ENCODE measurements around the gene POC1B.
"Not testable (repeated sequence)": the region's sequence is repeated elsewhere in the genome, so short reads cannot be mapped to it uniquely, and the experiment has no call there.

POC1B gene

GRCh38 chr12:89461649-89462612, 63.9 kb downstream of the POC1B start:
- DNase-seq, result no peak

GRCh38 chr12:89461190-89461589, 64.7 kb downstream of the POC1B start:
- no peak for DNase-seq

DNA sequence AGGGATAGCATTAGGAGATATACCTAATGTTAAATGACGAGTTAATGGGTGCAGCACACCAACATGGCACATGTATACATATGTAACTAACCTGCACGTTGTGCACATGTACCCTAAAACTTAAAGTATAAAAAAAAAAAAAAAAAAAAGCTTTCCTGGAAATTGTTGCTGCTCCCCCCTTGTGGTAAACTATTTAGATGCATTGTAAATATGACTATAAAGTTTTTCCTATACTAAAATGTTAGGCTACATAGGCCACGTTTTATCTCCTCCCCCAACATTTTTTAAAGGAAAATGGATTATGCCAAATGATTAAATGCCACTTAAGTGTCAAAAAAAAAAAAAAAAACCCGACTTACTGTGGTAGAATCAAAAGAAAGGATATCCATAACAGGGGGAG, 66.6 kb downstream of the POC1B start:
- not testable (repeated sequence) for DNase-seq

- no peak for DNase-seq
These were observed 69.3 kb downstream of the POC1B start for GRCh38 chr12:89456565-89456964.

- no peak for DNase-seq
These were observed 71.6 kb downstream of the POC1B start for GRCh38 chr12:89454080-89454848.

- DNase-seq, result no peak
These were observed 72.5 kb downstream of the POC1B start for GRCh38 chr12:89453121-89453978.

GRCh38 chr12:89451841-89452251, 74.0 kb downstream of the POC1B start:
- no peak for DNase-seq

- no peak for DNase-seq
These were observed 74.9 kb downstream of the POC1B start for GRCh38 chr12:89450907-89451306.

DNA sequence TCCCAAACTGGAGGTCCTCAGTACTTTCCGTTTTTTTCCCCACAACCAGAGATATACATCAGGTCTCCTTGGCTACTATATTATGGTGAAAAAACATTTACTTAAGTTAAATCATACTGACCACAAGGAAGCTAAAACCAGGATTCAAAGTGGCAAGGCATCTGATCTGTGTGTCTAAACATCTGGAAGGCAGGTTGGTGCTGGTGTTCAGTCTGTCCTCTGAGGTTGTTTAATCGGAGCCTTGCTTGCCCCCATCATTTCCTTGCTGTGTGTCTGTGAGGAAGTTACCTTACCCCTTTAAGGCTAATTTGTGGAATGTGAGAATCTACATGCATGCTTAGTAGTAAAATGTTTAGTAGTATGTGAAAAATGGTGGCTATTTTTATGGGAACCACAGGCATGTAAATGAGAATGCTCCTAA, 76.9 kb downstream of the POC1B start:
- DNase-seq, result no peak

GRCh38 chr12:89448526-89448925, 77.3 kb downstream of the POC1B start:
- no peak for DNase-seq

- DNase-seq, result no peak
These were observed 85.9 kb downstream of the POC1B start for GRCh38 chr12:89439941-89440340.

- DNase-seq, result no peak
These were observed 88.6 kb downstream of the POC1B start for GRCh38 chr12:89437231-89437630.

DNA sequence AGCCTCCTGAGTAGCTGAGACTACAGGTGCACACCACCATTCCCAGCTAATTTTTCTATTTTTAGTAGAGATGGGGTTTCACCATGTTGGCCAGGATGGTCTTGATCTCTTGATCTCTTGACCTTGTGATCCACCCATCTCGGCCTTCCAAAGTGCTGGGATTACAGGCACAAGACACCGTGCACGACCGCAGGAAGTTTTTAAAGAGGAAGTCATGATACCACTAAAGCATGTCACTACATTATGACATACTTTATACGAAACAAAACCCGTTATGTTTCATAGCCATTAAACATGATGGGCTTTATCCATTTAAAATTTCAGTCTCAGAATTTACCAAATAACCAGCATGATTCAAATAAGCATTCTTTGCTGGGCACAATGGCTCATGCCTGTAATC, 89.8 kb downstream of the POC1B start:
- no peak for DNase-seq

GRCh38 chr12:89433634-89434033, 92.2 kb downstream of the POC1B start:
- DNase-seq, result no peak

DNA sequence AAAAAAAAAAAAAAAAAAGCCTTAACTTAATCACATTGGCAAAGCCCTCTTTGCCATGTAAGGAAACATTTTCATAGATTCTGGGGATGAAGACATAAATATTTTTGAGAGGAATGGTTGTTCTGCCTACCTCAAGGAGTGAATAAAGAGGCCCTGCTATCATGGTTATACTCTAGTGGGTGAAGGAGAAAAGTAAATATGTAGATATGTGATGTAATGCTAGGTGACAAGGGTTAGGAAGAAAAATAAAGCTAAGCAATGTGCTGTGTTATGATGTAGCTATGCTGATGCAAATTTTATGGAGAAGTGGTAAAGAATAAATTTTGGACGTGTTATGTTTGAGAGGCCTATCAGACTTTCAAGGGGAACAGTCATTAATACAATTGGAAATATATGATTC, 93.5 kb downstream of the POC1B start:
- no peak for DNase-seq

- no peak for DNase-seq
These were observed 96.3 kb downstream of the POC1B start for GRCh38 chr12:89429528-89429927.

GRCh38 chr12:89427508-89428156, 98.2 kb downstream of the POC1B start:
- DNase-seq, result no peak

- DNase-seq, result no peak
These were observed 101.0 kb downstream of the POC1B start for GRCh38 chr12:89424846-89425245.

DNA sequence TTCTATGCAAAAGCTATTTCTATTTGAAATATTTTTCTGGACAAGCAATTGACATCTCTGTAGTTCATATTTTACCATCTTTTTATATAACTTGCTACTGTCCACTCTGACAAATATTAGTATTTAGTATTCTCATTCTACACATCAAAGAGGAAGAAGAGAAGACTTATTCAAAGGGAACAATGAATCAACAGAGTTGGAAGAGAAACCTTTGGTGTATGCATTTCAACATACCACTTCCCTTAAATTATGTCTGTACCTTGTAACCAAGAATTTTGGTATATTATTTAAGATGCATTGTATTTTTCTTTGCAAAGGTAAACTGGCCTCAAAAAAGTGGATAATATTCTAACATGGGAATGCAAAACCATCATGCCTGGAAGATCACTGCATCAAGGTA, 101.5 kb downstream of the POC1B start:
- no peak for DNase-seq

GRCh38 chr12:89421092-89421835, 104.6 kb downstream of the POC1B start:
- no peak for DNase-seq

DNA sequence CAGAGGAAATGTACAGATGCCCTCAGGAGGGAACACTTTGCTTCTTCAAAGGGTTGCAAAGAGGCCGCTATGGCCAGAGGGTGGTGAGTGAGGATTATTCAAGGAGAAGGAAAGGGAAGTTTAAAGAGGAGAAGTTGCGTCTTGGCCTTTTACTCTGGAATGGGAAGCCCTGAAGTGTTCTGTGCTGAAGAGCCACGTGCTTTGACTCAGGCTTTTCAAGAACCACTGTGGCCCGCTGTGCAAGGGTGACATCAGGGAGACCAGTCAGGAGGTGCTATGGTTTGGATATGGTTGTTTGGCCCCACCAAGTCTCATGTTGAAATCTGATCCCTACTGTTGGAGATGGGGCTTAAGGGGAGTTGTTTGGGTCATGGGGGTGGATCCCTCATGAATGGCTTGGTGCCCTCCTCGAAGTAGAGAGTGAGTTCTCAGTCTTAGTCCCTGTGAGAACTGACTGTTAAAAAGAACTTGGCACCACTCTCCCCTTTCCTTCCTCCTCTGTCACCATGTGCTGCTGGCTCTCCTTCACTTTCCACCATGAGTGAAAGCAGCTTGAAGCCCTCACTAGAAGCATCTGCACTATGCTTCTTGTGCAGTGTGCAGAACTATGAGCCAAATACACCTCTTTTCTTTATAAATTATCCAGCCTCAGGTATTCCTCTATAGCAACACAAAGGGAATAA, 107.5 kb downstream of the POC1B start:
- DNase-seq, result no peak

Data from activated CD4-positive, CD25-positive, alpha-beta regulatory T cell (primary cell).